ENCODE results near the gene MMP15. TPM values are rescaled to one million over a fixed set of nuclear protein-coding genes. Genes with fewer than 3 reads are reported as not detected.

MMP15 gene
- total and polyA plus RNA-seq, 4 donors = 19.5 to 44.5 (median 29.4) TPM

- H3K27me3 ChIP-seq (ENCODE audit: control insufficient read depth in 3 of 3, insufficient read depth in 3 of 3, low read length in 2 of 3) = peaks cover 0 to 1% (median under 1%) of the 10 kb centered on the region in 3 donors
- H3K9me3 ChIP-seq (ENCODE audit: control insufficient read depth in 4 of 4, insufficient read depth in 3 of 4, low read length in 3 of 4) = no peaks in the 10 kb centered on the region
- H3K9ac ChIP-seq (ENCODE audit: insufficient read depth in 1 of 2, low read length in 2 of 2) = no peak overlapping the region
- peaks cover 0 to 10% (median 0%) of the 10 kb centered on the region in 5 donors for H3K4me1 ChIP-seq (ENCODE audit: control insufficient read depth in 5 of 5, insufficient read depth in 5 of 5, low read length in 5 of 5)
- no peak overlapping the region for H3K4me3 ChIP-seq
- WGBS, 2 donors = 87 to 89% methylated on average over 11 of the region's 11 CpGs
- no peak for ATAC-seq (ENCODE audit: insufficient read depth, low FRiP score)
- H3K27ac ChIP-seq (ENCODE audit: low read depth in 1 of 2, low read length in 1 of 2) = no peak overlapping the region
- TF ChIP-seq, protein P1, sequence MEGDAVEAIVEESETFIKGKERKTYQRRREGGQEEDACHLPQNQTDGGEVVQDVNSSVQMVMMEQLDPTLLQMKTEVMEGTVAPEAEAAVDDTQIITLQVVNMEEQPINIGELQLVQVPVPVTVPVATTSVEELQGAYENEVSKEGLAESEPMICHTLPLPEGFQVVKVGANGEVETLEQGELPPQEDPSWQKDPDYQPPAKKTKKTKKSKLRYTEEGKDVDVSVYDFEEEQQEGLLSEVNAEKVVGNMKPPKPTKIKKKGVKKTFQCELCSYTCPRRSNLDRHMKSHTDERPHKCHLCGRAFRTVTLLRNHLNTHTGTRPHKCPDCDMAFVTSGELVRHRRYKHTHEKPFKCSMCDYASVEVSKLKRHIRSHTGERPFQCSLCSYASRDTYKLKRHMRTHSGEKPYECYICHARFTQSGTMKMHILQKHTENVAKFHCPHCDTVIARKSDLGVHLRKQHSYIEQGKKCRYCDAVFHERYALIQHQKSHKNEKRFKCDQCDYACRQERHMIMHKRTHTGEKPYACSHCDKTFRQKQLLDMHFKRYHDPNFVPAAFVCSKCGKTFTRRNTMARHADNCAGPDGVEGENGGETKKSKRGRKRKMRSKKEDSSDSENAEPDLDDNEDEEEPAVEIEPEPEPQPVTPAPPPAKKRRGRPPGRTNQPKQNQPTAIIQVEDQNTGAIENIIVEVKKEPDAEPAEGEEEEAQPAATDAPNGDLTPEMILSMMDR (IDR thresholded peaks at IDR 0.05; ENCODE audit: control extremely low read depth, extremely low read depth) = no peak
- DNase-seq = no peak
- H3K36me3 ChIP-seq (ENCODE audit: control insufficient read depth in 4 of 4, insufficient read depth in 4 of 4, low read length in 4 of 4) = no peaks in the 10 kb centered on the region
Observed at GRCh38 chr16:57979006-57979585, 46.5 kb upstream of the MMP15 start.

DNA sequence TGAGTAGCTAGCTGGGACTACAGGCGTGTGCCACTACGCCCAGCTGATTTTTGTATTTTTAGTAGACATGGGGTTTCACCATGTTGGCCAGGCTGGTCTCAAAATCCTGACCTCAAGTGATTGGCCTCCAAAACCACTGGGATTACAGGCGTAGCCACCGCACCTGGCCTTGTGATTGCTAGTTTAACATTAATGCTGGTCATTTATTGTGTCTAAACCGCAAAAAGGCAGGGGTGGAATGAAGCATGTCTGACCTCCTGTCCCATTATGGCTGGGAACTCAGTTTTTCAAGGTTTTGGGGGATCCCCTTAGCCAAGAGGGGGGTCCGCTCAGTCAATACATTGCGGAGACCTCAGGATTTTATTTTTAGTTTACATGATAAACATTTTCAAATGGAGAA is 43.9 kb upstream of the MMP15 start:
- no peak overlapping the region for H3K4me3 ChIP-seq
- WGBS, 2 donors = 92 to 93% methylated on average over 7 of the region's 7 CpGs
- peaks cover 0 to 10% (median 0%) of the 10 kb centered on the region in 5 donors for H3K4me1 ChIP-seq (ENCODE audit: control insufficient read depth in 5 of 5, insufficient read depth in 5 of 5, low read length in 5 of 5)
- no peak for DNase-seq
- TF ChIP-seq, protein P1 (IDR thresholded peaks at IDR 0.05; ENCODE audit: control extremely low read depth, extremely low read depth) = no peak
- no peaks in the 10 kb centered on the region for H3K9me3 ChIP-seq (ENCODE audit: control insufficient read depth in 4 of 4, insufficient read depth in 3 of 4, low read length in 3 of 4)
- ATAC-seq (ENCODE audit: insufficient read depth, low FRiP score) = no peak
- H3K36me3 ChIP-seq (ENCODE audit: control insufficient read depth in 4 of 4, insufficient read depth in 4 of 4, low read length in 4 of 4) = no peaks in the 10 kb centered on the region
- no peak overlapping the region for H3K27ac ChIP-seq (ENCODE audit: low read depth in 1 of 2, low read length in 1 of 2)
- peaks cover 0 to 17% (median 5%) of the 10 kb centered on the region in 3 donors for H3K27me3 ChIP-seq (ENCODE audit: control insufficient read depth in 3 of 3, insufficient read depth in 3 of 3, low read length in 2 of 3)
- no peak overlapping the region for H3K9ac ChIP-seq (ENCODE audit: insufficient read depth in 1 of 2, low read length in 2 of 2)

DNA sequence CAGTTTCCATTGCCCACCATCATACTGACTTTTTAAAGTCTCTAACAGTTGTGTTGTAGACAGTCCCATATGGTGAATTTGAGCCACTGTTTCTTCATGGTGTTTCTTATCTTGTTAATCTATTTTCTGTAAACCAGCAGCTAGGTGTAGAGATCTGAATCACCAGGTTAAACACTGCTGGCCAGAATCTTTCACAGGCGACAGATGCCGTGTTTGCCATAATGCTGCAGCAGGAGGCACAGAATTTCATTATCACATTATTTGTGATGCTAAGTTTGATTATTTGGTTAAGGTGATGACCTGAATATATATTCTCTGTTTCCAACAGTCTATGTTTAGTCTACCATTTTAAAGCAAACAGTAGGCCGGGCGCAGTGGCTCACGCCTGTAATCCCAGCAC is 43.2 kb upstream of the MMP15 start:
- WGBS, 2 donors = 86 to 87% methylated on average over 5 of the region's 5 CpGs
- Histone ChIP-seq H3K9me3 (ENCODE audit: control insufficient read depth in 4 of 4, insufficient read depth in 3 of 4, low read length in 3 of 4) (no peaks in the 10 kb centered on the region), H3K27ac (ENCODE audit: low read depth in 1 of 2, low read length in 1 of 2) (no peak overlapping the region), H3K27me3 (ENCODE audit: control insufficient read depth in 3 of 3, insufficient read depth in 3 of 3, low read length in 2 of 3) (peaks cover 0 to 17% (median 5%) of the 10 kb centered on the region in 3 donors), H3K4me1 (ENCODE audit: control insufficient read depth in 5 of 5, insufficient read depth in 5 of 5, low read length in 5 of 5) (peaks cover 0 to 10% (median 0%) of the 10 kb centered on the region in 5 donors), H3K9ac (ENCODE audit: insufficient read depth in 1 of 2, low read length in 2 of 2) (no peak overlapping the region), H3K36me3 (ENCODE audit: control insufficient read depth in 4 of 4, insufficient read depth in 4 of 4, low read length in 4 of 4) (no peaks in the 10 kb centered on the region), H3K4me3 (no peak overlapping the region)
- ATAC-seq (ENCODE audit: insufficient read depth, low FRiP score) = no peak
- no peak for DNase-seq
- TF ChIP-seq, protein P1 (IDR thresholded peaks at IDR 0.05; ENCODE audit: control extremely low read depth, extremely low read depth) = no peak

Measured in lung (tissue), 12 donors.